HL-60 (cell line): ENCODE results near the gene FITM2.

Source experiments
- DNase-seq, 2 experiments: peaks; one replicate each; pipeline ENCODE4 v3.0.0-alpha.2; 2010 to 2020; ENCODE audit warnings: low read depth in 1 of 2, low spot score in 1 of 2
- H3K27ac ChIP-seq: fragments of 250-450 bp; sonication (Bioruptor Pico); replicated peaks from 2 replicates; pipeline ENCODE4 v1.5.1; 2020; ENCODE audit warnings: mild to moderate bottlenecking, moderate library complexity
- H3K27me3 ChIP-seq: fragments of 250-450 bp; sonication (Bioruptor Pico); 2 replicates; pipeline ENCODE4 v1.5.1; 2021; ENCODE audit warnings: mild to moderate bottlenecking, moderate library complexity; ENCODE audit not compliant: insufficient read depth, poor library complexity, severe bottlenecking
- H3K4me3 ChIP-seq: replicated peaks from 2 replicates; pipeline ENCODE4 v1.5.1; 2011; ENCODE audit warnings: mild to moderate bottlenecking, control low read depth, low read length; ENCODE audit not compliant: insufficient read depth
- GABPA ChIP-seq: IDR thresholded peaks from 2 replicates; pipeline ENCODE4 v1.6.1; 2012; ENCODE audit warnings: low read depth
- POLR2AphosphoS5 ChIP-seq: IDR thresholded peaks from 2 replicates; pipeline ENCODE4 v1.6.1; 2012; ENCODE audit warnings: low read depth
- SPI1 ChIP-seq: IDR thresholded peaks from 2 replicates; pipeline ENCODE4 v1.6.1; 2012; ENCODE audit warnings: low read depth, mild to moderate bottlenecking, borderline replicate concordance
- TF ChIP-seq, protein P1 (sequence below): IDR thresholded peaks from 2 replicates; pipeline ENCODE4 v1.6.1; 2012; ENCODE audit warnings: low read depth; ENCODE audit not compliant: insufficient replicate concordance
- TF ChIP-seq, protein P2 (sequence below): IDR thresholded peaks from one replicate; pipeline ENCODE4 v1.5.1; 2011; ENCODE audit warnings: low read length, control low read depth, inconsistent platforms; ENCODE audit not compliant: insufficient read depth

The FITM2 gene

DNA sequence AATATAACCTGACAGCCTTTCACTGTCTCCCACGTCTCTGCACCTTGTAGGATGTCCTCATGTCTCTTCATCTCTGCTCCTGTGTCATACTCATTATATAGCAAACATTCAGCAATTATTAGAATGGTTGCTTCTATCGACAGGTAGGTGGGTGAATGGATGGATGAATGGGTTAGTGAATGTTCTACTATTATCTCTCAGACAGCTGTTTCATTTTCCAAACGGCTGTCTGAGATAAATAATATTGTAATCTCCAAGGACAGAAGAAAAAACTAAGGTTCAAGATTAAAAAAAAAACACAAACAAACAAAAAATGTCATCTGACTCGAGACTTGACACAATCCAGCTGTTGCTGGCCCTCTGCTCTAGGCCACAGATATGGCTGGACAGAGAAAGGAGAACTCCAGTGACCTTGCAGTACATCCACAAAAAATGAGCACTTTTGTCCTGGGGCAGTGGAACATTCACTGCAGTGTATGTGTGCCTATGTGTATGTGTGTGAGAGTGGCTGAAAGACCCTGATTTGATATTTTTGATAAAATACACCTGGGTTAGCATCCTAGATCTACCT lies 46.6 kb upstream of the FITM2 start:
- H3K27ac ChIP-seq: no peak overlapping the region
- no peak for TF ChIP-seq SPI1
- no peak for TF ChIP-seq POLR2AphosphoS5
- TF ChIP-seq GABPA: no peak
- TF ChIP-seq, protein P1, sequence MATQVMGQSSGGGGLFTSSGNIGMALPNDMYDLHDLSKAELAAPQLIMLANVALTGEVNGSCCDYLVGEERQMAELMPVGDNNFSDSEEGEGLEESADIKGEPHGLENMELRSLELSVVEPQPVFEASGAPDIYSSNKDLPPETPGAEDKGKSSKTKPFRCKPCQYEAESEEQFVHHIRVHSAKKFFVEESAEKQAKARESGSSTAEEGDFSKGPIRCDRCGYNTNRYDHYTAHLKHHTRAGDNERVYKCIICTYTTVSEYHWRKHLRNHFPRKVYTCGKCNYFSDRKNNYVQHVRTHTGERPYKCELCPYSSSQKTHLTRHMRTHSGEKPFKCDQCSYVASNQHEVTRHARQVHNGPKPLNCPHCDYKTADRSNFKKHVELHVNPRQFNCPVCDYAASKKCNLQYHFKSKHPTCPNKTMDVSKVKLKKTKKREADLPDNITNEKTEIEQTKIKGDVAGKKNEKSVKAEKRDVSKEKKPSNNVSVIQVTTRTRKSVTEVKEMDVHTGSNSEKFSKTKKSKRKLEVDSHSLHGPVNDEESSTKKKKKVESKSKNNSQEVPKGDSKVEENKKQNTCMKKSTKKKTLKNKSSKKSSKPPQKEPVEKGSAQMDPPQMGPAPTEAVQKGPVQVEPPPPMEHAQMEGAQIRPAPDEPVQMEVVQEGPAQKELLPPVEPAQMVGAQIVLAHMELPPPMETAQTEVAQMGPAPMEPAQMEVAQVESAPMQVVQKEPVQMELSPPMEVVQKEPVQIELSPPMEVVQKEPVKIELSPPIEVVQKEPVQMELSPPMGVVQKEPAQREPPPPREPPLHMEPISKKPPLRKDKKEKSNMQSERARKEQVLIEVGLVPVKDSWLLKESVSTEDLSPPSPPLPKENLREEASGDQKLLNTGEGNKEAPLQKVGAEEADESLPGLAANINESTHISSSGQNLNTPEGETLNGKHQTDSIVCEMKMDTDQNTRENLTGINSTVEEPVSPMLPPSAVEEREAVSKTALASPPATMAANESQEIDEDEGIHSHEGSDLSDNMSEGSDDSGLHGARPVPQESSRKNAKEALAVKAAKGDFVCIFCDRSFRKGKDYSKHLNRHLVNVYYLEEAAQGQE: no peak
- TF ChIP-seq, protein P2, sequence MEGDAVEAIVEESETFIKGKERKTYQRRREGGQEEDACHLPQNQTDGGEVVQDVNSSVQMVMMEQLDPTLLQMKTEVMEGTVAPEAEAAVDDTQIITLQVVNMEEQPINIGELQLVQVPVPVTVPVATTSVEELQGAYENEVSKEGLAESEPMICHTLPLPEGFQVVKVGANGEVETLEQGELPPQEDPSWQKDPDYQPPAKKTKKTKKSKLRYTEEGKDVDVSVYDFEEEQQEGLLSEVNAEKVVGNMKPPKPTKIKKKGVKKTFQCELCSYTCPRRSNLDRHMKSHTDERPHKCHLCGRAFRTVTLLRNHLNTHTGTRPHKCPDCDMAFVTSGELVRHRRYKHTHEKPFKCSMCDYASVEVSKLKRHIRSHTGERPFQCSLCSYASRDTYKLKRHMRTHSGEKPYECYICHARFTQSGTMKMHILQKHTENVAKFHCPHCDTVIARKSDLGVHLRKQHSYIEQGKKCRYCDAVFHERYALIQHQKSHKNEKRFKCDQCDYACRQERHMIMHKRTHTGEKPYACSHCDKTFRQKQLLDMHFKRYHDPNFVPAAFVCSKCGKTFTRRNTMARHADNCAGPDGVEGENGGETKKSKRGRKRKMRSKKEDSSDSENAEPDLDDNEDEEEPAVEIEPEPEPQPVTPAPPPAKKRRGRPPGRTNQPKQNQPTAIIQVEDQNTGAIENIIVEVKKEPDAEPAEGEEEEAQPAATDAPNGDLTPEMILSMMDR: no peak
- H3K27me3 ChIP-seq: peaks cover 2% of the 10 kb centered on the region
- DNase-seq: no peak
- no peak overlapping the region for H3K4me3 ChIP-seq

DNA sequence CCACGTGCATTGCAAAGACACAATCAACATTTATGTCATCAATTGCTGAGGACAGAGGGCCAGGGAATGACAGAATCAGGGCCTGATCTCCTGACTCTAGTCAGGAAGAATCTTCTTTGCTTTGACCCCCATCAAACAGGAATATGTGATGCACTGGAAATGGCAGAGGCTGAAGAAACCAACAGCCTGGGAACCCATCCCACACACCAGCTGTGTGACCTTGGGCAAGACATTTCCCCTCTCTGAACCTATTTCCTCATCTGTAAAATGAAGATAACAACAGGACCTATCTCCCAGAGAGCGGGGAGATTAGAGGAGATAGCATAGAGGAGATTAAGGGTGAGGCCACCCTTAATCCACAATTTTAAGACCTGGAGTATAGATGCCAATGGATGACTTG lies 46.0 kb upstream of the FITM2 start:
- DNase-seq: no peak
- Histone ChIP-seq H3K27me3 (peaks cover 2% of the 10 kb centered on the region), H3K4me3 (no peak overlapping the region), H3K27ac (no peak overlapping the region)
- TF ChIP-seq POLR2AphosphoS5 (no peak), GABPA (no peak), SPI1 (no peak)
- TF ChIP-seq, protein P2: no peak
- TF ChIP-seq, protein P1: no peak

DNA sequence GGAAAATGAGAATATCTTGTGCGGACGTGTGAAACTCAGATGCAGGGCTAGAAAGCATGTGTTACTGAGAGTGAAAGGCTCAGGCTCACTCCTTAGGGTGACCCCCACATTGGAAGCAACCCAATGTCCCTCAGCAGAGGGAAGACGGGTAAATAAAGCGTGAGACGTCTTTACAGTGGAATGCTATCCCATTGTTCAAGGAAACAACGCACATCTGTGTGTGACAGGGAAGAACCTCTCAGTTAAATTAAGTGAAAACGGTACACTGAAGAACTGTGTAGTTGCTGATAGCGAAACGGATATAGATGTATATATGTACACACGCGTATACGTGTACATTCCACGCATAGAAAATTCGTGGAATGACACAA lies 45.3 kb upstream of the FITM2 start:
- no peak for DNase-seq
- TF ChIP-seq POLR2AphosphoS5 (no peak), GABPA (no peak), SPI1 (no peak)
- TF ChIP-seq, protein P1: no peak
- TF ChIP-seq, protein P2: no peak
- Histone ChIP-seq H3K27ac (no peak overlapping the region), H3K4me3 (no peak overlapping the region), H3K27me3 (peaks cover 2% of the 10 kb centered on the region)
